GM18498 (cell line): ENCODE results near the gene LTF.

Experiments
- ATAC-seq: cut with Tn5 transposase; IDR thresholded peaks from one replicate; pipeline ENCODE4 v1.9.1; 2021; ENCODE audit warnings: mild to moderate bottlenecking, moderate library complexity; ENCODE audit not compliant: unreplicated experiment

LTF gene

GRCh38 chr3:46491089-46492070 is 26.7 kb upstream of the LTF start:
- no peak for ATAC-seq

GRCh38 chr3:46490338-46491084 is 25.8 kb upstream of the LTF start:
- no peak for ATAC-seq

DNA sequence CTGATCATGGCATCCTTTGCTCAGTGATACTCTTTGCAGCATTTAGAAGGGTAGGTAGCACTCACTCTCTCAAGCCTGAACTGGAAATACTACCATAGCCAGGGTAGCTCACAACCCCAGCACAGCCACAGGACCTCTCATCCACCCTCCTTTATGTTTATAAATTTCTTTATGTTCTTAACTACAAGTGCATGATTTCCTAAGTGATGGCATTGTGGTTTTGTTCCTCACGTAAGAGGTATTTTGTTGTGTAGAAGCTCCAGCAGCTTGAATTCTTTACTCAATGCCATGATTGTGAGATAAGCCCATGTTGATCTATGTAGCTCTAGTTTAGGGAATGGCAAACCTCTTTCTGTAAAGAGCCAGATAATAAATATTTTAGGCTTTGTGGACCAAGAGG is 25.2 kb upstream of the LTF start:
- no peak for ATAC-seq

DNA sequence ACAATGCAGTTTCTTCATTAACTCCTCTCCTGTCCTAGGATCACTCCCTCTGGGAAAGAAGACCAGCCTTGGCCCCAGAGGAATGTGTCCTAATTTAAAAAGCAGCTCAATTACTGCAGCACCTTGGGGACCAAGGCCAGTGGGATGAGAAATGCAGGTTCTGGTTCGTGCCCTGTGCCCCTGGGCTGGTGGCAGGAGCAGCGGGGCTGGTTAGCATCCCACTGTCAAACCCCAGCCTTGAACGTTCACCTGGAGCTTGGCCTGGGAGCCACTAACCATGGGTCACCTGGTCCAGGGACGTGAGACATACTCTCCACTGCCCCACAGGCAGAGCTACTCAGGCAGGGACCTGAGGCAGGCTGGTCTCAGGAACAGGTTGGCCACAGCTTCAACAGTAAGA is 24.7 kb upstream of the LTF start:
- ATAC-seq, result no peak

DNA sequence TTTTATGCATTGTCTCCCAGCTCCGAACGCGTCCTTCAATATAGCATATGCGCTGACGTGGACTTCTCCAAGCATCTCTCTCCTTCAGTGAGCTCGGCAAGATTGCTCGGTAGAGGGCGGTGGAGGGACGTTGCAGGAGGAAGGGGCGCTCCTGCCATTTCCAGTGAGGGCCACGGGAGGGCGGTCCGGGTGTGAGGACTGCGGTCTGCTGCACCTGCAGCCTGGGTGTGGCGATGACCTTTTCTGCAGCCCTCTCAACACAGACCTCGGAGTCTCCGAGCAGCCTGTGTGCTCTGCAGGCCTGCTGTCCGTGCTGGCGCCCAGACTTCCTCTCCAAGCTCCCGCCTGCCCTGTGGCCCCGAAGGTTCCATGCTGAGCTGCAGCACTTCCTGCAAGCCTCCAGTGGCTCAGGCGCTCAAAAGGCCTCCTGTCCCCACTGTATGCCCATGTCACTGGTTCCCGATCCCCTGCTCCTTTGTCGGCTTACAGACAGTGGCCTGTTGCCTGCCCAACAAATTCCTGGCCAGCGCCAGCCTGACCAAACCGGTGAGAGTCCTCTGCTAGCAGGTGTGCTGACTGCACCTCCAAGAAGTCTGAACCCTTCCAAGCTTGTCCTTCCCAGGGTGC is 24.1 kb upstream of the LTF start:
- ATAC-seq, result peak; percentile 87

DNA sequence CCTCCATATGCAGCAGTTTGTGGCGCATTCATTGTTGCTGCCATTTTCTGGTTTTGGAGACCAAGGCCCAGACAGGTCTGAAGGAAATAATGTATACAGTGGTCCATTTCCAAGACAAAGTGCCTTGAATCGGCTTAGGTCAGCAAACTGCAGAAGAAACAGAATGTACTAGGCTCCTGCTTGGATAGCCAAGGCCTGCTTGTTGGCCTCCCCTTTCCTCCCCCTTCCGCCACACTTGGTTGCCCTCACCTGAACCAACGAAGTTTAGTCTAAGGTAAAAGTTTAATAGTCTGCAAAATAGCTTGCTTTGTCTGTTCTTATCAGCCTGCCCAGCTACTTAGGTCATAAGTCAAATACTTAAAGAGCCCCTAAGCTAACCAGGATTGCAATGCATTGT is 21.1 kb upstream of the LTF start:
- no peak for ATAC-seq

DNA sequence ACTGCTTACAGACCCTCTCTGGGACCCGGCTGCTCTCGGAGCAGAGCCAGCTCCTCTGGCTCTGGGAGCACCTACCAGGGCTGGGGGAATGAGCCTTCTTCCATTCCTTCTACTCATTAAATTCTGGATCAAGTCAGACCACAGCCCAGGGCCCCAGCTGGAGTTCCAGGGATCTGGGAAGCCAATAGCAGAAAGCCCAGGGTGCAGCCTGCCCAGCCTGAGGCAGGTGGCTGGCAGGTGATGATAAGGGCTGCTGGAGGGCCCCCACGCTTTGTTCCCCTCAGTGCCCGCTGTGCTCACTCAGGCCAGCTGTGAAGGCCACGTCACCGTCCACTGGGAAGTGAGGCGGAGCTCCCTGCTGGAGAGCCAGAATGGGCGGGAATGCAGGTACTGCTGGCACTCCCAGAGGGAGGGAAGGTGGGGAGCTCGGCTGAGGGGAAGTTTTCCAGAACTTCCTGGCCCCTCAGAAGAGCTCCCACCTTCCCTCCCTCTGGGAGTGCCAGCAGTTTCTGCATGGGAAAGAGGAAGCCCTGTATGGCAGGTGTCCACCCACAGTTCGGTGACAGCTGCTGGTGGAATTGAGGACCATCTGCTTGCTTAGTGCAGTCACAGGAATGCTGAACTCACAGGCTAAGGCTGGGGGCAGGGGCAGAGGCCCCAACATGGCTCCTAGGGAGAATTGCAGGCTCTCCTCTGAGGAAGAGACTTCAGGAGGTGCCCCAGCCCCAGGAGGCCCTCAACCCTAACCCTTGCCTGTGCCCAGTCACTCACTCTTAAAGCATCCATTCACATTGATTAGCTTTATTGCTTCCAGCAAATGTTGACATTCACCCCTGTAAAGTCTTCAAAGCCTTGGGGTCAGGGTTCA is 20.4 kb upstream of the LTF start:
- no peak for ATAC-seq

DNA sequence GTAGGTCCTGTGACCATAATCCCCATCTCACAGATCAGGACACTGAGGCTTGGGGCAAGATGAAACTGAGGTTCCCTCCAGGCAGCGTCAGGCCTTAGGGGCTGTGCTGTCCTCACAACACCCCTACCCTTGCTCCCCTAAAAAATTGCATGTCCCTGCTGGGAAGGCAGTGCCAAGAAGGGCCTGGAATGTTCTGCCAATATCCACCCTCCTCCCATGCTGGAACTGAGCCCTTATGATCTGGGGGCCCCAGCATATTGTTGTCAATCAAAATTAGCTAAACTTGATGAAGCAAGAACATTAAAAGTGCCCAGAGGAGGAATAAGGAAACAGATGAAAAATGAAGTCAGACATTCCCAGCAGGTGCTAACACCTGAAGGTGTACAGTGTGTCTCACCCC is 19.7 kb upstream of the LTF start:
- ATAC-seq, result no peak

- ATAC-seq, result no peak
These were observed 19.1 kb upstream of the LTF start for GRCh38 chr3:46483825-46484224.

- ATAC-seq, result no peak
These were observed 18.1 kb upstream of the LTF start for GRCh38 chr3:46482632-46483350.

GRCh38 chr3:46481636-46482035 is 16.9 kb upstream of the LTF start:
- no peak for ATAC-seq

- no peak for ATAC-seq
These were observed 15.9 kb upstream of the LTF start for GRCh38 chr3:46480491-46481195.

GRCh38 chr3:46479696-46480095 is 15.0 kb upstream of the LTF start:
- ATAC-seq, result no peak

- no peak for ATAC-seq
These were observed 14.3 kb upstream of the LTF start for GRCh38 chr3:46479021-46479420.

GRCh38 chr3:46478341-46478740 is 13.6 kb upstream of the LTF start:
- ATAC-seq, result no peak

DNA sequence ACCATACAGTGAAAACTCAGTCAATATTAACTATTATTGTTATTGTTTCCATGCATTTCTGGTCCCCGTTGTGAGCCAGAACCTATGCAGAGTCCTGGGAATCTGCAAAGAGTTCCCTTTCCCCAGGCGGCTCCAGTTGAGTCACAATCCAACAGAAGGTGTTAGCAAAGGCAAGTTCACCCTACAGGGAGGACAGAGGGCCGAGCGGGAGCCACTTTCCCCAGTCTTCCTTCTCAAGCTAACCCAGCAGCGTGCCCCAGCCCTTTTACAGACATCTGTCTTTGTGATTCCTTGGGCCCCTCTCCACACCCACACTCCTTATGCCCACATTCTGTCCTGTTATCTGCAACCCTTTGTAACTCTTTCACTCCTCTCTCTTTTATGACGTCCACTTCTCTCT is 13.1 kb upstream of the LTF start:
- no peak for ATAC-seq

- no peak for ATAC-seq
These were observed 12.4 kb upstream of the LTF start for GRCh38 chr3:46477145-46477544.

DNA sequence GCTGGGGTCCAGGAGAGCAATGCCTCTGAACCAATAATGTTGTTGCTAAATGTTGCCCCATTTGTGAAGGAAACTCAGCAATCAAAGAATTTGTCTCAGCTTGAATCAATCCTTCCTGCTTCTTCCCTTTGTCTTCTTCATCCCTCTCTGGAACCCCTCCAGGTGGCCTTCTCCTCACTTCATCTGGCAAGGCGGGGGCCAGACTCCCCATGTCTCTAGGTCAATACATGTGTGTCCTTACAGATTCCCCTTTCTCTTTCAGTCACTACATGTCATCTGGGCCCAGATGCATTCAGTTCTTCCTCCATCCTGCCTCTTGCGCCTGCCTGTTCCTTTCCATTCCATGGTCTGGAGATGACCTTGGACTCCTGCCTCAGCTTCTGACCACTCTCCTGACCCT is 8.0 kb upstream of the LTF start:
- no peak for ATAC-seq

DNA sequence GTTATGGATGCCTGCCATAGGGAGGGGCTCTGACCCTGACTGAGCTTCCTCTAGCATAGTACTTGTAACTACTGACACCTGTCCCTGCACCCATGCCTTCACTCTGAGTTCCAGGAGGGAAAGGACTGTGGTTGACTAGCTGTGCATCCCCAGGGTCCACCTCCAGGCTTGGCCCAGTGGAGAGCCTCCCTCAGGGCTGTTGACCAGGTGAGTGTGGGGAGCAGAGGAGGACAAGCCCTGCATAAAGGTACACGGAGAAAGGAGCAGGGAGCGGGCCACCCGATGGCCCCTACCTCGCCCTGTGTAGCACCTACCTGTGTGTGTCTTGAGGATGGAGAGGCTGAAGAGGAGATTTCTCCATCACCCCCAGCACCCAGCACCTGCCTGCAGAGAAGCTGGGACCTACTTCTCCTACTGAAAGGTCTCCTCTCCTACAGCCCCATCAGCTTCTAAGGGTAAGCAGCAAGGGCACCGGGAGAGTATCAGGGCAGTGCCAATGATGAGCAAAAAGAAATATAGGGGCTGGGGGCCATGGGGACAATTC is 6.7 kb upstream of the LTF start:
- ATAC-seq, result no peak
